Frontal cortex (tissue), 4 donors: Measurements from ENCODE around the gene ITIH5. TPM values are rescaled to one million over a fixed set of nuclear protein-coding genes. Genes with fewer than 3 reads are reported as not detected.

ENCODE experiments used
- DNase-seq, 2 donors: peaks; one replicate each; pipeline ENCODE4 v3.0.0; 2012; ENCODE audit warnings: low spot score in 2 of 2
- FAIRE-seq: peaks from 2 replicates; lab custom pipeline; 2012; peaks lifted over from hg19 to GRCh38; lab: Jason Lieb, UNC
- total RNA-seq: library from RNA; depleted of rRNA; stranded (reverse); fragments of >200 nt; gene quantifications from one replicate; pipeline ENCODE4 v1.2.3, GENCODE V29; 2014
- donor health status: control.
- donor health status: control.
- donor health status: control.

ITIH5 gene
- total RNA-seq, 1 donor from 2014 or later: 14.7 TPM

DNA sequence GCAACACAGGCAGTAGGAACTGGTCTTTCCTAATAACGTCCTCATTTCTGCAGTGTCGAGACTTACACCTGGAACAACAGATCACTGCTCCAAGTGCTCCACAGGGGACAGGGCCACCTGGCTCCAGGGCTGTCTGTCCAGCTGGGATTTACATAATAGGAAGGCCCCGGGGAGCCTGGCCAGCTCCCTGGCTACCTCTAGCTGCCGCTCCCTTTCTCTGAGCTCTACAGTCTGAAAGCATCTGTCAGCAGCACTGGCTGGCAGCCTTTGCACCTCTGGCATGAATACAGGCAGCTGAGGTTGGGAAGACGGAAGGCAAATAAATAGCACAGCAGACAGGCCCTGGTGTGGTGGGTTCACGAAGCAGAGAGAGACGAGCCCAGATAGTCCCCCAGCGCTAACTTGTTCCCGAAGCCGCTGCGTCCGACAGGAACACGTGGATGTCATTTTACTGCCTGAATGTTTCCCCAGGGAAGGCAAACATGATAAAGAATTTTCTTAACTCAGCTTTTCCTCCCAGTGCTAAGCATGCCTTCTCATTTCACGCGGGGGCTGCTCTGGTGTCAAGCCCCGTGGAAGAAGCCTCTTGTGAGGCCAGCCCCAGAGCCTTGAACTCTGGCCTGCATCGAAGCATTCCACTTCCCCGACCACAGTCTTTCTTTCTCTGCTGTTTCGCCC, 105.4 kb downstream of the ITIH5 start:
- DNase-seq (no peak), FAIRE-seq (no peak)

DNA sequence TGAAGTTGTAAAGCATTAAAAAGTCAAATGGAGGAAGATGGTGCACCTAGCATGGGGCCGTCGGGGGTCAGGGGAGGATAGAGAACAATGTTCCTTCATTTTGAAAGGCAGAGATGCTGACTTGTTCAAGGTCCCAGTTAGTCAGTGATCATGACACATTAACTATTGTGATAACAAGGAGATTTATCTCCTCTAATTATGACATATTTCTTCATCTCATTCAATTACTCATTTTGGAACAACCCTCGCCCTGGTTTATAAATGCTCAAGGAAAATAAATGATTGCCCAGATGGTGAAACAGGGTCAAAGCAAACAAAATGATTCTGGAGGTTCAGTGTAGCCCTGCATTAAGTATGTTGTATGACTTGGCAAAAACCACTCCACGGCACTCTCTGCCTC, 106.2 kb downstream of the ITIH5 start:
- no peak for DNase-seq
- FAIRE-seq: no peak

DNA sequence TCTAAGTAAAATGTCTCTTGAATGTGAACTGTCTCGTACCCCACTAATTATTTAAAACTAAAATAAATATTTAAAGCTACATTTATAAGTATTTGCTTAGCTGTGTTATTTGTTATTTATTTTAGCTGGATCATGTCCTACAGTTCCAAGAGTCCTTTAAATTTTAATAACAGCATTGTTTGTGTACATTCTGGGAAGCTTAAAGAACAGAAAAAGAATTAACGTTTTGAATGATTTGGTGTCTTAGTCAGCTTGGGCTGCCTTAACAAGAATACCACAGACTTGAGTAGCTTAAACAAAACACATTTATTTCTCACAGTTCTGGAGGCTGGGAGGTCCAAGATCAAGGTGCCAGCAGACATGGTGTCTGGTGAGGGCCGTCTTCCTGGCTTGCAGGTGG, 107.4 kb downstream of the ITIH5 start:
- no peak for DNase-seq
- FAIRE-seq: no peak

DNA sequence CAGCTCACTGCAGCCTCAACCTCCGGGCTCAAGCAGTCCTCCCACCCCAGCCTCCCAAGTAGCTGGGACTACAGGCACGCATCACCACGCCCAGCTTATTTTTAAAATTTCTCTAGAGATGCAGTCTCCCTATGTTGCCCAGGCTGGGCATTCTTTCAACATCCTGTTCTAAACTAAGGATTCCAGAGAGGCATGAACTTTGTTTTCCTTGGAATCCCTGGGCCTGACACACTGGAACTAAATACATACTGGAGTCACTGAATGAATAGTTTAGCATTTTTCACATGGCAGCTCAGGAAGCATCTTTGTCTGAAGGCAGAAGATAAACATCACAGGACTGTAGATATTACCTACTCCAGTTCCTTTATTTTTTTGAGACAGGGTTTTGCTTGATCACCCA, 108.7 kb downstream of the ITIH5 start:
- FAIRE-seq: no peak

DNA sequence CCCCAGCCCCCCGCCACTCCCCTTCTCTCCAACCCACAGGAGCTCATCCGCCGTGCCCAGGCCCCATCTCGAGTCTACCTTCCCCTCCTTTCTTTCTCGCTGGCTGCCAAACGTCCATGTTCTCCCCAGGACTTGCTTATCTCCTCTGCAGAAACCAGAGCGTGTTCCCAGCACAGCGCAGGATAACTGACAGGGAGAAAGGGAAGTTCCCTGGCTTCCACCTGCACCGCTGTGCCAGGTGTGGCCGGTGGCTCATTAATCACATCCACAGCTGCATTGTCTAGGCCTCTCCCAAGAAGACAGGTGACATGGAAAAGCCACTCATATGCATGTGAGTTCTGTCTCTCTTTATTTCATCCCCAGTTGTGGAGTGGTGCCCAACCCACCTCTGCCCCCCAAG, 113.2 kb downstream of the ITIH5 start:
- FAIRE-seq: no peak

More for the DNA sequence above, 108.7 kb downstream of the ITIH5 start:
- no peak for DNase-seq

DNA sequence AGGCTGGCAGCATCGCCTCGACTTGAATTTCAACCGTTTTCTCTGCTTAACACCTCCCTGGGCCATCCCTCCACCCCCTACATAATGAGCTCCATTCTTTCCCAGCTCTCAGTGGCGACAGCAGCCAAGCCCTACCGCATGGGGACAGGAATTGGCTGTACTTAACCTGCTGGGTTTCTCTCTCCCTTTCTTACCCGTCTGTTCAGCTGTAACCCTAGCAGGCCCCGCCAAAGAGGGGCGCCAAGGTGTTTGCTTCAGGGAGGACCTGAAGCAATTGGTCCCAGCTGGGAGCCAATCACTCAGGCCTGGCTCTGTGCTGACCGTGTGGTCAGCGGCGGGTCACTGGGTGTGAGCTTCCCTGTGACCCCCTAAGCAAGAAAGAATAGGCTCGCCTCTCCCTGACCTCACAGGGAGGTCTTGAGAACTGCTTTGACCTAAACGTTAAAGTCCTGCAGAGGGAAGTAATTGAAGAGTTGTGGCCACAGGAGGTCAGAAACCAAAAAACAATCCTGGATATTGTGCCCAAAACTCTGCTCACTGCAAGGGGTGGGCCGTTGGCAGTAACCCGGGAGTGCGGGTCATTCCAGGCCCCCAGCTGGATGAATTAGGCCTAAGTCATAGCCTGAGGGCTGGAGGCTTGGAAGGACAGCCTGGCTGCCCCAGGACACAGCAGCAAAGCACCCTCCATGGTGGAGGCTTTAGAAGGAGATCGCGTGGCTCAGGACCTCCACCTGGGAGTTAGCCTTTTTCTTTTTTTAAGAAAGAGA, 114.6 kb downstream of the ITIH5 start:
- DNase-seq: no peak
- no peak for FAIRE-seq

More for the DNA sequence above, 113.2 kb downstream of the ITIH5 start:
- DNase-seq: no peak

DNA sequence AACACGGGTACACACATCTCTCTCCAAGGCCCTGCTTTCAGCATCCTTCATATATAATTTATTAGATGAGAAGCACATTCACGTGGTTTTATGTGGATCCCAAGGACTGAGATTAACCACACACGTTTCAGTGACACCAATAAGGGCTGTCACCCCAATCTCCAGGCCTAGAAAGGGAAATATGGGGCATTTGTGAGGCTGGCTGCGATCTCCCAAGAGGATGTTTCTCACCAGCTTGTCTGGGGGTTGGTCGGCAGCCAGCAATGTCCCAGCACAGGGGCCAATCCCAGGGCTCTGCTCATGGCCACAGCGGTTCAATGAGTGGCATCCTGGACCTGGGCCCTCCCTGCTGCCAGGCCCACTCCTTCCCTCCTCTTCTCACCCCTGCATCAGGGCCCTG, 115.5 kb downstream of the ITIH5 start:
- DNase-seq (no peak), FAIRE-seq (no peak)

DNA sequence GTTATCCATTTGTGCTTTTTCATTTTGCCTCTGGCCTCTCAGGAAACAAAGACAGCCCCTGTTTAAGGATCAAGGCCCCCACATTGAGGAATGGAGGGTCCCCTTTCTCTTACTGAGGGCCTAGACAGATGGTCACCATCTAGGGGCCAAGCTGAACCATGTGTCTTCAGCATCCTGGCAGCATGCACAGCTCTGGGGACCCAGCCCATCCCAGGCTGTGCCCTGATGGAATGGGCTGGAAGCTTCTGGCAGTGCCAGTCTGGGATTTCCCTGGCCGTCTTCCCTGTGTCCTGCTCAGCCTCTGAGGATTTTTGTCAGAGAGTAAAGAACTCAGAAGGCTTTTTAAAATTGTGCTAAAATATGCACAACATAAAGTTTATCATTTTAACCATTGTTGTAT, 116.8 kb downstream of the ITIH5 start:
- FAIRE-seq (no peak), DNase-seq (no peak)

DNA sequence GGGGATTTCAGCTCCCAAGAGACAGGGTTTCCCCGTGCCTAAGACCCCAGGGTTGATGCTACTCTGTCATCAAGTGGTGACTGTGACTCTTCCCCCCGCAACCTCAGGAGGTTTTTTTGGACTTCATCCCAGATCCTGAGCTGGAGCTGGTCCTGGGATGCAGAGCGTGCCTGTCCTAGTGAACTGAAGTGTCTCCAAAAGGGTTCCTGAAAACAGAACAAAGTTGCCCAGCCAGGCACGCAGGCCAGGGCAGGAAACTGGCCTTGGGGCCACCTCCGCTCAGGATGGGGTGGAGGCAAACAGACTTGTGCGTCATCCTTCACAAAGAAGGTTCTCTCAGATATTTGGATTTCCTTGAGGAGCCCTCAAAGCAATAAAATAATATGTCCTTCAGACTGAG, 118.9 kb downstream of the ITIH5 start:
- DNase-seq: no peak
- FAIRE-seq: no peak

DNA sequence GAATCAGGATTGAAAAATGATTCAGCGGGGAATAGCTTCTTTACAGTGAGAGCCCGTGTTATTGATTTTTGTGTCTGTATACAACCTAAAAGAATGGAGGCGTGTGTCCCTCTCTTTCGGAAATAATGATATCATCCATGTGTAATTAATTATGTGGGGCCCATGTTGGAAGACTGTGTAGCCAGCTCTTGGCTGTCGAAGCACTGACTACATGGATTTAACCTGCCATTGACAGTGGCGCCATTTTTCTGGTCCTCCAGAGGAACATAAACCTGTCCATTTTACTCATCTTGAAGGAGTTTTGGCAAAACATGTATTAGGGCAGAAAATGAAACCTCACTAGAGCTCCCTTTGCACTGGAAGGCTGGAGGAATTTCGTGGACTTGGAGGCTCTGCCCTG, 119.6 kb downstream of the ITIH5 start:
- no peak for FAIRE-seq

DNA sequence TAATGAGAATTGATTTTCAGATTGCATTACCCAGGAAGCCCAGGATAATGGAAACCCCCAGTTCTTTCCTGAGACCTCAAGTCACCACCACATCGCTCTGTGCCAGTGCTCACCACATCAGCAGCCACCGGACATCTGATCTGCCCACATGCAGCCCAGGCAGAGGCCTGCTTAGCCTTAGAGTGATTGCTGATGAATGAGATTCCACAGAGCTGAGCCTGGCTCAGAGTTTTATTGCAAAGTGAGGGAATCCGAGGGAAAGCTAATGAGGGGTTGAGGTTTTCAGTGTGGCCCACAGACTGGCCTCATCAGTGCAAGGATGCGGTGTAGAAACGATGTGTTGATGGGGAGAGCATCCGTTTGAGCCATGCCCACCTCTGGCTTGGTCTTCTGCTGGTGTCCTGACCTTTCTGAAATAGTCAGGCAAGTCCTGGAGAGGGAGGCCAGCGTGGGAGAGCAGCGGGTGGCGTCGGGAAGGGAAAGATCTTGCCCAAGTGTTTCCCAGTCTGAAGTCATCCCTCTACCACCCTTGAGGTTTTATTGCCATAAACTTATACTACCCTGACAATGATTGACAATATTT, 120.3 kb downstream of the ITIH5 start:
- FAIRE-seq: no peak
- DNase-seq: no peak

More for the DNA sequence above, 119.6 kb downstream of the ITIH5 start:
- no peak for DNase-seq

DNA sequence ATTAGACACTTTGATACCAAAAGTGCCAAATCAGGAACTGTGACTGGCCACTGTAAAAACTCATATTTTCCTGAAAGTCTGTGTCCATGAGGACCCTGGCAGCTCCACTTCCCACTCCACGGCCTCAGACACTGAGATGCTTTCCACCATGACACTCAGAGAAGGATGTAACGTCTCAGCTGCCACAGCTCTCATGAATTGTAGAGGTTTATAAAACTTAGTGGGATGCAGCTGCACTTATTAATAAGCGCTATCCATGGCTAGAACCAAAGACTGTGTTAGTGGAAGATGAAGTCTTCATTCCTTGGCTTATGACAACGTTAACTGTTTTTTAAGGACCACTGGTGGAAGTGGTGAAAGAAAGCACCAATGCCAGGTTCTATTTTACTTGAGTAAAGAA, 121.0 kb downstream of the ITIH5 start:
- DNase-seq: no peak
- no peak for FAIRE-seq

DNA sequence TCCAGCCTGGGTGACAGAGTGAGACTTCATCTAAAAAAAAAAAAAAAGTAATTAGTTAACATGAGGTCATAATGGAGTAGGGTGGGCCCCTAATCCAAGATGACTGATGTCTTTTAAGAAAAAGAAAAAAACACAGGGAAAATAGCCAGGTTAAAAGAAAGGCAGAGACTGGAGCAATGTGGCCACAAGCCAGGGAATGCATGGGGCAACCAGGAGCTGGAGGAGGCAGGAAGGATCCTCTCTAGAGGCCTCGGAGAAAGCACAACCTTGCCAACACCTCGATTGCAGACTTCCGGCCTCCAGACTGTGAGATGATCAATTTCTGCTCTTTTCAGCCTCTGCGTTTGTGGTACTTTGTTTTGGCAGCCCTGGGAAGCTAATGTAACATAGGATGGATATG, 121.5 kb downstream of the ITIH5 start:
- DNase-seq (no peak), FAIRE-seq (no peak)

DNA sequence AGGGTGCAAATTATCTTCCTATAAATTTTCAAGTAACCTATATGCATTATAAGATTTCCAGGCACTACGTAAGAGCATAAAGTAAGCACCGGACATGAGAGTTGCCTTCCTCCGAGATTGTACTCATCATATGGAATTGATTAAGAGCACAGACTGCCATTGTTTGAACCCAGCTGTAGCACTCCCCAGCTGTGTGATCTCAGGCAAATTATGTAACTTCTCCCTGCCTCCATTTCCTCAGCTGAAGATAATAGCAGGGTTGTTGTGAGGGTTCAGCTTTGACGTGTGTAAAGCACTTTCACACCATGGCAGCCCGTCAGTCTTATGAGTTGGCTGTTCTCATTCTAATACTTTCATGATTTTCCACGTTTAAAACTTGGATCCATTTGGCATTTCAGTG, 122.6 kb downstream of the ITIH5 start:
- DNase-seq (no peak), FAIRE-seq (no peak)

DNA sequence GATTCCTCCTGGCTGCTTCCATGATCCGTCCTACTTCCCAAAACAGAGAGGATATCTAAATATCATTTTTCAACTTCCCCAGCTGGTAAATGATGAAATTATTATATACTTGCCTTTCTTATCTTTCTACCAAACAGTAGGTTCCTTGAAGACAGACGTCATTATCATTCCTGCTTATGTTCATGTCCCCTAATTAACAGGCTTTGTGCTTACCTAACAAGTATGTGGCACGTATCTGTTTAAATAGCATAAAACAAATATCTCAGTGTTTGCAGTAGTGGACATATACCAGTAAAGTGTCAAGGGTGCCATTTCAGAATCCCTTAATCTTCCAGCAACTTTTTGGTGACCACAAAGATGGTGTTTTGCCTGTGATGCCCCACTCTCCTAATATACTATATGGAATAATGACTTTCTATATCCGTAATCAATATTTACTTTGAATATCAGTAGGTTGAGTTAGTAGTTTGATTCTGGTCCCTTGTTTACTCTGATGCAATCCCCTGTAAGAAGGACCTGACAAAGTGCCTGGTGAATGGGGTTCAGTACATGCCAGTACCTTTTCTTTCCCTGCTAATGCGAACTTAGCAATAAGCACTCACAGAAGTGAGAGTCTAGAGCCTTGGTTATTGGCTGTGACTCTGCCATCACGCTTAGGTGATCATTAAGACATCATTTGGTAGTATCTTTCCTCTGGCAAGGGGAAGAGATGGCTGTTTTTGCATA, 124.4 kb downstream of the ITIH5 start:
- FAIRE-seq (no peak), DNase-seq (no peak)

DNA sequence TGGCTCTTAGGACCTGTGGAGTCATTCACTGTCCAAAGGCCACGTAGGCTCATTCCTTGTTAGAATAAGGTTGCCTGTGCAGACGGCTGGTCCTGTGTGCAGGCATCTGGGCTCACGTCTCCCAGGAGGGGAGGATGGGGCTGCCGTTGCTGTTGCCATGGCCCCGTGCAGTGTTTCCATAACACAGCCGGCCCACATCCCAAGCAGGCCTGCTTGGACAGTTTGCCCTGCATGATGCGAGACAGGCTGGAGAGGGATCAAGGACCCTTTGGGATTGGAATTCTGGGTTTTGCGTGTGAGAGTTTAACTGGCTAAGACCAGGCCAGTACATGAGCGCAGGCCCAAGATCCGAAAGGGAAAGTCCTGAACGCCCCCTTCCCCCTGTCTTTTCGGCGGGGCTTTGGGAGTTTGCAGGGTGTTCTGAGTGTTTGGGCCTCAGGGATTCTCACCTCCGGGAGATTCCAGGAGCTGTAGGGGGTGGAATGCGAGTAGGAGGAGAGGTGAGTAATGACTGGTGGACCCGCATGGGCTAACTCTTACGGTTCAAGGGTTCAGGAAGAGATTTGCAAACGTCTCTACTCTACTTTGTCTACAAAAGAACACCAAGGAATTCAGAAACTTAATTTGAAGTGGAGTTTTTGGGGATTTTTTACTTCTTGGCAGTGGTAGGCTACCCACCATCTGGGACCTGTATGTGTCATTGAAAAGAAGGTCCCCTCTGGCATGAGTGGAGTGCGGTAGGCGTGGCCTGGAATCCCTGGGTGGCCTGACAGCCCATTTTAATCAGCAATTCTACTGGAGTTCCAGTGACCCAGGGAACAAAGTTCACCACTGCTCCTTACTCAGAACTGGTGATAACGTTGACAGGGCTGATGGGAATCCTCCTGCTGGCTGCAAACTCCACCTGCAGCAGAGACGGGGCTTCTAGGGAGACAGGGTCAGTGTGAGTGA, 125.4 kb downstream of the ITIH5 start:
- no peak for FAIRE-seq
- no peak for DNase-seq

DNA sequence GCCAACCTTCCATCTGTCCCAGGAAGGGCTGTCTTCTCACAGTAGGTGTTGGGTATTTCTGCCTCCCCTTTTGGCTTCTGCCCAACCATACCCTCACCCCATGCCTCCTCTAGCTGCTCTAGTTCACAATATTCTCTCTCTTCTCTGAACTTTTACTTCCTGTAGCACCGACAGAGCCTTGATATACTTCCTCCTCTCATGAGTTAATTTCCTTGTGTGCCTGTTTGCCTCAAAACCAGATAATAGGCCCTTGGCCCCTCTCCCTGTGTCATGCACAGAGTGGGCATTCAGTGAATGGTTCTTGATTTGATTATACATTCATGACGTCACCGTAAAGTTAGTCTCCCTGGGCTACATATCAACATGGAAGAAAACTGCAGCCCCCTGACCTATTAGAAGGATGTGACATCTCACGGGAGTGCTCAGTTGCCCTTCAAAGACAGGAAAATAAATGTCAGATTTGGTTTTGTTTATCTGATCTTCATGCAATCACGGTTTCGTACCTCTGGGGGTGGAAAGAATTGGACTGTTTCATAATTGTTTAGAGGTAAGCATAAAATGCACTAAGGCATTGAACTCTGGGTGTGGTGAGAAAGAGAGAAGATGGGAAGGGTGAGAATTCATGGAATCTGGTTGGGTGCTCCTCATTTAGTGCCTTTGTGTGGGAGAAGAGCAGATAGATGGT, 127.7 kb downstream of the ITIH5 start:
- FAIRE-seq (no peak), DNase-seq (no peak)

DNA sequence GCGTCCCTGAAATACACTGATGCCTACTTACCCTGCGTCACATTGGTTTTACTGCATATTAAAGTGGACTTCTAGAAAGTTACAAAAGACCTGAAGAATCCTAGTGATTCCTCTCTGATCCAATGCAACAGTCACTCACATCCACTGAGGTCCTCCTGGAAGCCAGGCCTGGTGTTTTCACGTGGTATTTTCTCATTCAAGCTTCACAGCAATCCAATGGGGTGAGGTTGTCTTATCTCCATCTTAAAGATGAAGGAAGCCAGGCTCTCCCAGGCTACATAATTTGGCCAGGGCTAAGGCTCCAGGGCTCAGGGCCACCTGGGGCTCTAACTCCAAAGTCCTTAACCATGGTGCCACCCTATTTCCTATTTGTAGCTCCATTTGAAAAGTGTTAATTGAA, 129.6 kb downstream of the ITIH5 start:
- FAIRE-seq: no peak

DNA sequence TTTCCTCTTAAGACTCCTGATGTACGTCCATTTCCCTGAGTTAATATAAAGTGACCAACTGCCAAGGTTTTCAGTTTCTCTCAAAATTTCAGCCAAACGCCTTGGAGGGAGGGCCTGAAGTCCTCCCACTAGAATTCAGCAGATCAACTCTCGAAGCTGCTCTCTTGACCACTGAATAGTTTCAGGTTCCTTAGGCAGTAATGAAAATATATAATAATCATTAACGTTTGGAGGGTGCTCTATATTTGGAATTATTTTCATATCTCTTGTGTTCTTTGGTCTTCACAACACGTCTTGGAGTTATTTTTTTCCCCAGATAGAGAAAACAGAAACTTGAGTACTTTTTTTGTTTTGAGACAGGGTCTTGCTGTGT, 132.3 kb downstream of the ITIH5 start:
- DNase-seq (no peak), FAIRE-seq (no peak)

More for the DNA sequence above, 129.6 kb downstream of the ITIH5 start:
- DNase-seq: no peak
